Activated B cell treated with CpG ODN at 0.5 μM for 24 hours (primary cell): Measurements from ENCODE around the gene PLXNA4. TPM values are rescaled to one million over a fixed set of nuclear protein-coding genes. Genes with fewer than 3 reads are reported as not detected.

Experiments
- ATAC-seq: fragments of 200-7000 bp; cut with Tn5 transposase; one replicate; pipeline ENCODE4 v1.10.0; 2021; ENCODE audit warnings: low read depth, mild to moderate bottlenecking, moderate library complexity
- CTCF ChIA-PET: fragments of 350-600 bp; sonication (Branson Sonifier 250); formaldehyde crosslinking; loops from one replicate; lab custom pipeline; 2021; ENCODE audit warnings: antibody characterized with exemption; lab: Charles Lee
- POLR2A ChIA-PET: fragments of 350-600 bp; sonication (Branson Sonifier 250); formaldehyde crosslinking; loops from one replicate; lab custom pipeline; 2021; ENCODE audit warnings: antibody characterized with exemption; lab: Charles Lee
- DNase-seq: peaks from one replicate; pipeline ENCODE4 v3.0.0; 2022
- H3K27ac Mint-ChIP-seq: one replicate; pipeline ENCODE4 v1.8.0; 2020; ENCODE audit warnings: mixed read lengths
- H3K27me3 Mint-ChIP-seq: one replicate; pipeline ENCODE4 v1.8.0; 2021; ENCODE audit warnings: mixed read lengths
- H3K36me3 Mint-ChIP-seq: one replicate; pipeline ENCODE4 v1.8.0; 2021; ENCODE audit warnings: low read depth, mixed read lengths
- H3K4me1 Mint-ChIP-seq: one replicate; pipeline ENCODE4 v1.8.0; 2021; ENCODE audit warnings: mixed read lengths
- H3K4me3 Mint-ChIP-seq: one replicate; pipeline ENCODE4 v1.8.0; 2020; ENCODE audit warnings: mild to moderate bottlenecking, mixed read lengths
- H3K9me3 Mint-ChIP-seq: one replicate; pipeline ENCODE4 v1.8.0; 2020; ENCODE audit warnings: mixed read lengths
- intact Hi-C: fragments of 100-400 bp; cut with micrococcal nuclease; formaldehyde crosslinking; loops from one replicate; pipeline ENCODE4 v1.15.1; 2024
- total RNA-seq: library from RNA; stranded (reverse); gene quantifications from 2 replicates; pipeline ENCODE4 v1.2.3, GENCODE V29; 2022
- TF ChIP-seq, protein P1 (sequence below): fragments of 200-600 bp; IDR thresholded peaks from one replicate; pipeline ENCODE4 v1.8.0; 2022; ENCODE audit warnings: antibody characterized with exemption, mild to moderate bottlenecking

The PLXNA4 gene
- total RNA-seq, 1 donor from 2014 or later: not detected

DNA sequence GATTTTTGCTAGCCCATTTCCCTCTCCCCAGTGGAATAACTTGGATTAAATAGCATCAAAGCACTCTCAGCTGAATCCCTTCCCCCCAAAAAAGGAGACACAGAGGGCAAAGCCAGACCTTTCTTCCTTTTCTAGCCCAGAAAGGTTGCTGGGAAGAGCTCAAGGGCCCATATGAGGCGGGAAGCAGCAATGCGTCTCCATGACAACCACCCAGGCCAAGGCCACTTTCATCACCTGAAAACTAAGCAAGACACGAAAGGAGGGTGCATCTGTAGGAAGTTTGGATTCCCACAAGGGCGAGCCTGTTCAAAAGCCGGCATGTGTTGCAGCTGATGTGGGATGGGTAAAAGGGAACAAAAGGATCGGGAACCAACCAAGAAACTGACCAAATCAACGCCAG lies 229.1 kb downstream of the PLXNA4 start:
- ATAC-seq: no peak
- Mint-ChIP-seq H3K27me3 (peaks cover 3% of the 10 kb centered on the region), H3K36me3 (no peaks in the 10 kb centered on the region), H3K4me1 (no peaks in the 10 kb centered on the region), H3K4me3 (no peak overlapping the region), H3K9me3 (no peaks in the 10 kb centered on the region), H3K27ac (no peak overlapping the region)
- intact Hi-C loops: no loop called here
- DNase-seq: no peak
- POLR2A ChIA-PET: no interaction called here
- CTCF ChIA-PET: no interaction called here
- TF ChIP-seq, protein P1, sequence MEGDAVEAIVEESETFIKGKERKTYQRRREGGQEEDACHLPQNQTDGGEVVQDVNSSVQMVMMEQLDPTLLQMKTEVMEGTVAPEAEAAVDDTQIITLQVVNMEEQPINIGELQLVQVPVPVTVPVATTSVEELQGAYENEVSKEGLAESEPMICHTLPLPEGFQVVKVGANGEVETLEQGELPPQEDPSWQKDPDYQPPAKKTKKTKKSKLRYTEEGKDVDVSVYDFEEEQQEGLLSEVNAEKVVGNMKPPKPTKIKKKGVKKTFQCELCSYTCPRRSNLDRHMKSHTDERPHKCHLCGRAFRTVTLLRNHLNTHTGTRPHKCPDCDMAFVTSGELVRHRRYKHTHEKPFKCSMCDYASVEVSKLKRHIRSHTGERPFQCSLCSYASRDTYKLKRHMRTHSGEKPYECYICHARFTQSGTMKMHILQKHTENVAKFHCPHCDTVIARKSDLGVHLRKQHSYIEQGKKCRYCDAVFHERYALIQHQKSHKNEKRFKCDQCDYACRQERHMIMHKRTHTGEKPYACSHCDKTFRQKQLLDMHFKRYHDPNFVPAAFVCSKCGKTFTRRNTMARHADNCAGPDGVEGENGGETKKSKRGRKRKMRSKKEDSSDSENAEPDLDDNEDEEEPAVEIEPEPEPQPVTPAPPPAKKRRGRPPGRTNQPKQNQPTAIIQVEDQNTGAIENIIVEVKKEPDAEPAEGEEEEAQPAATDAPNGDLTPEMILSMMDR: no peak

GRCh38 chr7:132345543-132346129 lies 230.6 kb downstream of the PLXNA4 start:
- ChIA-PET CTCF (no interaction called here), POLR2A (no interaction called here)
- no peaks in the 10 kb centered on the region for H3K4me1 Mint-ChIP-seq
- no peaks in the 10 kb centered on the region for H3K9me3 Mint-ChIP-seq
- H3K27ac Mint-ChIP-seq: no peak overlapping the region
- H3K4me3 Mint-ChIP-seq: no peak overlapping the region
- TF ChIP-seq, protein P1: no peak
- no peak for DNase-seq
- intact Hi-C loops: no loop called here
- H3K27me3 Mint-ChIP-seq: peaks cover 3% of the 10 kb centered on the region
- no peak for ATAC-seq
- no peaks in the 10 kb centered on the region for H3K36me3 Mint-ChIP-seq

GRCh38 chr7:132345030-132345429 lies 231.2 kb downstream of the PLXNA4 start:
- intact Hi-C loops: no loop called here
- Mint-ChIP-seq H3K27ac (no peak overlapping the region), H3K4me3 (no peak overlapping the region), H3K27me3 (peaks cover 3% of the 10 kb centered on the region), H3K4me1 (no peaks in the 10 kb centered on the region), H3K9me3 (no peaks in the 10 kb centered on the region), H3K36me3 (no peaks in the 10 kb centered on the region)
- ATAC-seq (no peak), DNase-seq (no peak)
- ChIA-PET CTCF (no interaction called here), POLR2A (no interaction called here)
- TF ChIP-seq, protein P1: no peak

DNA sequence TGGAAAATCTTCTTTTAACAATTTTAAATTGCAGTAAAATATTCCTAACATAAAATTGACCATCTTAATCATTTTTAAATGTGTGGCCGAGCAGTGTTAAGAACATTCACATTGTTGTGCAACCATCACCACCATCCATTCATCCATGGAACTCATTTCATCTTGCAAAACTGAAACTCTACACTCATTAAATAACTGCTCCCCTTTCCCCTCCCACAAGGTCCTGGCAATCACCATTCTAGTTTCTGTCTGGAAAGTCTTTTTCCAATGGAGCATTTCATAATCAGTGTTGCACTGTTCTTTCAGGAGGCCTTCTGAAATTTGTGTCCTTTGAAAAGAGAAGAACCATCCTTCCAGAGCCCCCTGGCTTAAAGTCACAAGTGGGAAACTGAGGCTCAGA lies 233.1 kb downstream of the PLXNA4 start:
- H3K27me3 Mint-ChIP-seq: peaks cover 2% of the 10 kb centered on the region
- no peak overlapping the region for H3K4me3 Mint-ChIP-seq
- H3K27ac Mint-ChIP-seq: no peak overlapping the region
- ChIA-PET POLR2A (no interaction called here), CTCF (no interaction called here)
- H3K9me3 Mint-ChIP-seq: no peaks in the 10 kb centered on the region
- no peaks in the 10 kb centered on the region for H3K4me1 Mint-ChIP-seq
- TF ChIP-seq, protein P1: no peak
- intact Hi-C loops: no loop called here
- ATAC-seq: no peak
- no peak for DNase-seq
- no peaks in the 10 kb centered on the region for H3K36me3 Mint-ChIP-seq

DNA sequence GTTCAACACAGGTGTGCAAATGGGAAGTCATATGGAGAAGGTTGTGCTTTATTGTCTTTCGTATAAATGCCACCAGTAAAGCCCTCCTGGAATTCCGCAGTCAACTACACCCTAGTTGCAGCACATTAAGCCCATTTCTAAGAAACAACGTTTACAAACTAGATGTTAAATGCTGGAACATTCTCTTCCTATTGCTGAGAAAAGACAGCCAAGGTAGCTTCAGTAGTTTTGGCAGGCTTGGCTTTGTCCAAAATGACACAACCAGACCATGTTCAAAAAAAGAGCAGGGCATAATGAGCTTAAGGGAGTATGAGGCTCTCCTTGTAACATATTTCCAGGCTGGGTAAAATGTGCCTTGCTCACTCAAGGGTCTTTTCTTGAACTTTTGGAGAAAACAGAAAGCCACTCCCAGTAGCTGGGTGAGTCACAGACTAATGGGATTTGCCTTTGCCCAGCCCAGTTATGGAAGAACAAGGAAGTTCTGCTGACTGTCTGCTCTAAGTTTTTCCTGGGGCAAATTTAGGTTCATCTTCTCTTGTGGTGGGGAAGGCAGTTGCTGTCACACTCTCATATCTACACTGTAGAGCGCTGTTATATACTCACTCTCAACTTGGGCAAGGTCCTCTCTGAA lies 238.7 kb downstream of the PLXNA4 start:
- H3K4me1 Mint-ChIP-seq: no peaks in the 10 kb centered on the region
- no peak overlapping the region for H3K4me3 Mint-ChIP-seq
- ATAC-seq (no peak), DNase-seq (no peak)
- intact Hi-C loops: no loop called here
- H3K27me3 Mint-ChIP-seq: no peaks in the 10 kb centered on the region
- no peak overlapping the region for H3K27ac Mint-ChIP-seq
- CTCF ChIA-PET: no interaction called here
- TF ChIP-seq, protein P1: no peak
- H3K9me3 Mint-ChIP-seq: no peaks in the 10 kb centered on the region
- POLR2A ChIA-PET: no interaction called here
- H3K36me3 Mint-ChIP-seq: no peaks in the 10 kb centered on the region
